Activated naive CD8-positive, alpha-beta T cell treated with anti-CD3 and anti-CD28 coated beads, Interleukin-2, amount 50 U/mL, for 24 hours (primary cell): ENCODE results near the gene MOCS3.

ENCODE experiments used
- ATAC-seq: fragments of 150-1000 bp; cut with Tn5 transposase; one replicate; pipeline ENCODE4 v1.10.0; 2021
- DNase-seq: peaks from one replicate; pipeline ENCODE4 v3.0.0; 2021
- H3K27ac Mint-ChIP-seq: one replicate; pipeline ENCODE4 v1.8.0; 2021; ENCODE audit warnings: mild to moderate bottlenecking, mixed read lengths
- H3K27me3 Mint-ChIP-seq: one replicate; pipeline ENCODE4 v1.8.0; 2021; ENCODE audit warnings: mixed read lengths
- H3K36me3 Mint-ChIP-seq: one replicate; pipeline ENCODE4 v1.8.0; 2021; ENCODE audit warnings: low read depth, mixed read lengths
- H3K4me1 Mint-ChIP-seq: one replicate; pipeline ENCODE4 v1.8.0; 2021; ENCODE audit warnings: mixed read lengths
- H3K4me3 Mint-ChIP-seq: one replicate; pipeline ENCODE4 v1.8.0; 2021; ENCODE audit warnings: mild to moderate bottlenecking, moderate library complexity, mixed read lengths
- H3K9me3 Mint-ChIP-seq: one replicate; pipeline ENCODE4 v1.8.0; 2021; ENCODE audit warnings: mixed read lengths

MOCS3 gene

DNA sequence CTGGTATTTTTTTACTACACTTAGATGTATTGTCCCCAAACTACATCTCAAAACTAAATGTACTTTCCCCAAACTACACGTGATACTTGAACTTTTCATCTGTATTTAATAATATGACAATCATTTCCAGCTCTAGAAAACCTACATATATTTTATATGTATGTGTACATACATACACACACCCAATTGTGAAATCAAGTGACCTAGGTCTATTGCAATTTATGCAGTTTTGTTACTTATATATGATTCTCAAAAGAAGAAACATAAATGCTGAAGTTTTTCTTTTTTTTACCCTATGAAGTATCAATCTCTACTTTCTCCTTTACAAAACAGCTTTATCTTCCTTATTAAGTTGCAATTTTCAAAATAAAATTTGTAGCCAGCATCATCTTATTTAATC, 32.1 kb upstream of the MOCS3 start:
- no peak for DNase-seq
- Mint-ChIP-seq H3K4me3 (no peak overlapping the region), H3K36me3 (peaks cover 55% of the 10 kb centered on the region), H3K27me3 (no peaks in the 10 kb centered on the region), H3K27ac (no peak overlapping the region), H3K9me3 (no peaks in the 10 kb centered on the region), H3K4me1 (peaks cover 75% of the 10 kb centered on the region)
- ATAC-seq: no peak

DNA sequence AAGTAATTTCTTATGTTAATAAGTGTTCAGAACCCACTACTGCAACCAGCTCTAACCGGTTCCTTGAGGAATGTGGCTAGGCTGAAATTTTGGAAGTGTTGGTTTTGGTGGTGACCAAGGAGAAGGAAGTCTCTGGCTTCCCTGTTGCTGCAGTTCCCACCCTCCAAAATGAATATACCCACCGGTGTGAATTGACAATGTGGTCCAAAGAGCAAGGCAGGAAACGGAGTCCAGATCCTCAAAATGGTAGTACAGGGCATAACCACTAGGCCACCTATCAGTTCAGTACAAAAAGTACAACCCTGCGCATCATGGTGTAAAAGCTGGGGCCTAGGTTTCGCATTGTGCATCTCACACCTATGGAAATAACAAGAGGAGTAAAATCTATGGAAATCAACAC, 30.1 kb upstream of the MOCS3 start:
- H3K27me3 Mint-ChIP-seq: no peaks in the 10 kb centered on the region
- no peaks in the 10 kb centered on the region for H3K9me3 Mint-ChIP-seq
- peaks cover 69% of the 10 kb centered on the region for H3K4me1 Mint-ChIP-seq
- H3K27ac Mint-ChIP-seq: peak overlapping the region; percentile 92
- ATAC-seq (no peak), DNase-seq (no peak)
- H3K36me3 Mint-ChIP-seq: peaks cover 64% of the 10 kb centered on the region
- peak overlapping the region; percentile 91 for H3K4me3 Mint-ChIP-seq

DNA sequence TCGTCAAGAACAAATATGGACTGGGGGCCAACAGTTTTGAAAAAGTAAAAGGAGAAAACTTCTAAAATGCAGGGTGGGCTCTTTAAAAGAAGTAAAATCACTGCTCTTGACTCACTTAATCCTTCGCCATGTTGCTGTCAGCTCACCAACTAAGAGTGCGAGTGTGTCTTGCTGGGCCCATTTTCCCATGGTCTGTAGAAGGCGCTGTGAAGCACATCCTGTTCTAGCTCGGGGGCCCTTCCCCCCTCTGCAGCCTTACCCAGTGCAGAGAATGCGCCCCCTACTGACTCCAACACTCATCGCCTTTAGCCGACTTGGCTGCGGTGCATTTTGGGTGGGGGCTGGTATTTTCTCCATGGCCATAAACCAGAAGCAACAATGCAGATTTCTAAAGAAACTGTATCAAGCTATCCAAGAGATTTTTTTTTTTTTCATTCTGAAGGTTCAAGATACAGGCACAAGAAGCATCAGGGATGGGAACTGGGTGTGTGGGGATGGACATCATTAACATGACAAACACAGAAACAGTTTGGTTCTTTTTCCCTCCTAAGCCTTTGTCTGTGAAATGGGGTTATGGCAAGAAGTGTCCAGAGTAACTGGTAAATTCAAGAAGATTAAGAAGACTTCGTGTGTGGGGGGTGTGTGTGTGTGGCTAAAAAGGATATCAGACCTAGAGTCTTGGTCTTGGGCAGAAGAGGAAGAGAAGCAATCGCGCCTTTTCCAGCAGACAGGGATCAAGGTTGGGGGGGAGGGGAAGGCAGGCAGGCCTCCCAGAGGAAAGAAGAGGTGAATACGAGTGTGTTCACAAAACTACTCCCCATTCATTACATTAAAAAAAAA, 29.1 kb upstream of the MOCS3 start:
- DNase-seq (peak; percentile 94), ATAC-seq (peak; percentile 82)
- no peaks in the 10 kb centered on the region for H3K27me3 Mint-ChIP-seq
- H3K9me3 Mint-ChIP-seq: no peaks in the 10 kb centered on the region
- H3K4me3 Mint-ChIP-seq: peak overlapping the region; percentile 91
- peaks cover 65% of the 10 kb centered on the region for H3K36me3 Mint-ChIP-seq
- peak overlapping the region; percentile 92 for H3K27ac Mint-ChIP-seq
- peaks cover 60% of the 10 kb centered on the region for H3K4me1 Mint-ChIP-seq

DNA sequence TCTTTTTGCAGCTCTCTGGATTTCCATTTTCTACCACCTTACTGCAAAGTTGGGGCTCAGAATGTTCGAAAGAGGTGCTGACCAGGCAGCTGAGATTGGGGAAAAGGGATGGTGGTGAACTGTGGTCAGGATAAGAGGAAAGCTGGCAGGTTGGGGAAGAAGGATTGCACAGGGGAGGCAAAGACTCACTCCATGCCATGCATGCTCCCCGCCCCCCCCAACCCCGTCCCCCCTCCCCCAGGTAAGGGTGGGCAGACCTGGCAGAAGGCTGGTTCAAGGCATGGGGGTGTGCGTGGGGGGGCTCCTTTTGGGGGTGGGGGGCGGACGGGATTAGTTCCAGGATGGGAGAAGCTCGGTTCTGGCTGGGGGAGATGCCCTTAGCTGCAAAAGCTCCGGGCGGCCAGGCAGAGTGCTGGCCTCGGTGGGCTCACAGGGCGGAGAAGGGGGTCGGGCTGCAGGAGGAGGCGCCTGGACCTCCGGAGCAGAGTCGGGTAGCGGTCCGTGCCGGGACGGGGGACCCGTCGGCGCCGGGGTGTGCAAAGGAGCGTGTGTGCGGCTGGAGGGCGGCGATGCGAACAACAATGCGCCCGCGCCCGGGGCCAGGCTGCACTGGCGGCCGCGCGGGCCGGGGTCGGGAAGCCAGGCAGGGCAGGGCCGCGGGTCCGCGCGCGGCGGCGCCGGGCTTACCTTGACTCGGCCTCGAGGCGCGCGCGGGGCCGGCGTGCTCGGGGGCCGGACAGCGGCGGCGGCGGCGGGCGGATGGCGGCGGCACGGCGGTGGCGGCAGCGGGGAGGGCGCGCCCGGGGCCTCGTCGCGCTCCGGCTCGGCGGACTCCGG, 28.3 kb upstream of the MOCS3 start:
- peaks cover 51% of the 10 kb centered on the region for H3K4me1 Mint-ChIP-seq
- H3K36me3 Mint-ChIP-seq: peaks cover 65% of the 10 kb centered on the region
- peak overlapping the region; percentile 91 for H3K4me3 Mint-ChIP-seq
- ATAC-seq: no peak
- H3K9me3 Mint-ChIP-seq: no peaks in the 10 kb centered on the region
- peak overlapping the region; percentile 92 for H3K27ac Mint-ChIP-seq
- peak; percentile 36 for DNase-seq
- H3K27me3 Mint-ChIP-seq: no peaks in the 10 kb centered on the region

DNA sequence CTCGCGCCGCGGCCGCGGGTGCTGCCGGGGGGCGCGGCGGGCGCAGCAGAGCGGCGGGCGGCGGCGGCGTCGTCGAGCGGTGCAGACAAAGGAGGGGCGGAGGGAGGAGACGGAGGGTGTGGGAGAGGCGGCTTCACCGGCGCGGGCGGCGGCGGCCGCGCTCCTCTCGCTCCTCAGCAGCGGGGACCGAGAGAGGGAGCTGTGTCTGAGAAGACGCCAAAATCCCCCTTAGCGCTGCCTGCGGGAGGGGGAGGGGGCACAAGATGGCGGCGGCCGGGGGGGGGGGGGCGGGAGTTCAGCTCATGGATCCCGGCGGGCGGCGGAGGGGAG, 27.7 kb upstream of the MOCS3 start:
- peak; percentile 37 for ATAC-seq
- Mint-ChIP-seq H3K27ac (peak overlapping the region; percentile 93), H3K4me3 (peak overlapping the region; percentile 79), H3K27me3 (no peaks in the 10 kb centered on the region), H3K4me1 (peaks cover 46% of the 10 kb centered on the region), H3K36me3 (peaks cover 63% of the 10 kb centered on the region), H3K9me3 (no peaks in the 10 kb centered on the region)
- no peak for DNase-seq

DNA sequence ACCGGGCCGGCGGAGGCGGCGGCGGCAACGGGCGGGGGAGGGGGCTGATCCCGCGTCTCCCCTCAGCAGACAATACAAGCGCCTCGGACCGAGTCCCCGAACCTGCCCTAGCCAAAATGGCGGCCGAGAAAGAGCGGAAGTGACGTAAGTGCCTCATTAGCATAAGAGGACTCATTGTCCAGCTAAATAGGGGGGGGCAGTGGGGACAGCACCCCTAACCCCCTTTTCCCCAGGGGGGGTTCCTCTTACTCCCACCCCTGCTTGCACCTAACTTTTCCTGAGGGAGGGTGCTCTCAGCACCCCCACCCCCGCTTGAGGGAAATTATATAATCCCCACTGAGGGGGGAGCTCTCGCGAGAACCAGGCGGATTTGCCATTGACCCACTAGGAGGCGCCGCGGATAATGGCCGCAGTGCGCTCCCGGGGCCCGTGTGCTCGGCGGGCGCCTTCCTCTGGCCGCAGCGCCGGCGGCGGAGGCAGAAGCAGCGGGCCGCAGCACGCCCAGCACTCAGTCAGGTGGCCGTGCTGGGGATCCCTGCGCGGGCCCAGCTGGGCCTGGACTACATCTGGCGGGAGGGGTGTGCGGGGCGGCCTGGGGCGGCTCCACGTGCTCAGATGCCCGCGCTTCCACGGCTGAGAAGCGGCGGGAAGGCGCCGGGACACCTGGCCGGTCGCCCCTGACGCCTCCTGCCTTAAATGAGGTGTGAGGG, 27.2 kb upstream of the MOCS3 start, which contains the start of gene ADNP:
Gene ADNP, minus strand, starts transcription at position 132 of the 710 bp plus-strand sequence. CDS start 27,441 bp downstream, outside the sequence.
- Mint-ChIP-seq H3K36me3 (peaks cover 63% of the 10 kb centered on the region), H3K27me3 (no peaks in the 10 kb centered on the region)
- ATAC-seq: peak; percentile 66

DNA sequence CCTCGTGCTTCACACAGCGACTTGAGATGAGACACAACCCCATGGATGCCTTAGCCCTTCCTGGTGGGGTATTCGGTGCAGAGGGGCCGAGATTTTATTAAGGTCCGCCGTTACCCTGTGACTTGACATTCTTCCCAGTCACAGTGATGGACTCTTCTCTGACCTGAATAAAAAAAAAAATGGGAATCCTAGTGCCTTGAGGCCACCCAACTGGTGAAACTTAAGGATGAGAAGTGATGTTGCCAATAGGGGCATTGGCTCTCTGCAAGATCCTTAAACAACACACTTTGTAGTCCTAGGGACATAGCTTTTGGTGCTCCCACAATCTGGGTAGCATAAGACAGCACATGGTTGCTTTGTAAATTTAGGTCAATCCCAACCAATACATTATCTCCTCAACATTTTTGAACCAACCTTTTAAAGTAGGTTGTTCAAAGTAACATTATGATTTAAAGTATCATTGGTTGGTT, 26.6 kb upstream of the MOCS3 start:
- ATAC-seq (no peak), DNase-seq (no peak)
- H3K9me3 Mint-ChIP-seq: no peaks in the 10 kb centered on the region
- H3K36me3 Mint-ChIP-seq: peaks cover 62% of the 10 kb centered on the region
- H3K27me3 Mint-ChIP-seq: no peaks in the 10 kb centered on the region
- peak overlapping the region; percentile 87 for H3K27ac Mint-ChIP-seq
- H3K4me3 Mint-ChIP-seq: peak overlapping the region; percentile 79
- H3K4me1 Mint-ChIP-seq: peaks cover 37% of the 10 kb centered on the region

More for the DNA sequence above, 27.2 kb upstream of the MOCS3 start, which contains the start of gene ADNP:
- Mint-ChIP-seq H3K9me3 (no peaks in the 10 kb centered on the region), H3K4me3 (peak within 1 kb of the TSS; percentile 91), H3K27ac (peak within 1 kb of the TSS; percentile 93), H3K4me1 (peaks cover 41% of the 10 kb centered on the region)
- DNase-seq: peak; percentile 83

DNA sequence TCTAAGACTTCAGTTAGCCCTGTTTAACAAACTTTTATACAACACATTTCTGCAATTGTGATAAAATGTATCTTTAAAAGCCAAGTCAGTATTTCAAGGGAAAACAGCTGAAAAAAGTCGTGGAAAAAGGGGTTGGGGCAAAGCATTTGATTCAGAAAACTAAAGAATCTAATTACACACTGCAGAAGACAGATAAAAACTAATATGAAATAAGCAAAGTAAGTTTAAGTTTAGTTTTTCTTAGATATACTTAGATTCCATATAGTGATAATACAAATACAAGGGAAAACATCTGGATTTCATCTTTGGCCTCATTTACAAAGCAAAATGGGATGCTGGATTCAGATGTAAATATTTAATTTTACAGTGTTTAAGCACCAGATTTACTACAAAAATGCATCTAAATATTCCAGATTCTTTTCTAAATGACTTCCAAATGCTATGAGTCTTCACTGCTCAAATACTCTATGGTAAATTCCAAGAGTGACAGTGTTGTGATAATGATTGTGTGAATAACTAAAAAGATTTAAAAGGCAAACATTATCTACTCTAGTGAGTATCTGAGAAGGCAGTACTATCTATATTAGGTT, 25.8 kb upstream of the MOCS3 start:
- peak overlapping the region; percentile 79 for H3K4me3 Mint-ChIP-seq
- H3K4me1 Mint-ChIP-seq: peaks cover 30% of the 10 kb centered on the region

DNA sequence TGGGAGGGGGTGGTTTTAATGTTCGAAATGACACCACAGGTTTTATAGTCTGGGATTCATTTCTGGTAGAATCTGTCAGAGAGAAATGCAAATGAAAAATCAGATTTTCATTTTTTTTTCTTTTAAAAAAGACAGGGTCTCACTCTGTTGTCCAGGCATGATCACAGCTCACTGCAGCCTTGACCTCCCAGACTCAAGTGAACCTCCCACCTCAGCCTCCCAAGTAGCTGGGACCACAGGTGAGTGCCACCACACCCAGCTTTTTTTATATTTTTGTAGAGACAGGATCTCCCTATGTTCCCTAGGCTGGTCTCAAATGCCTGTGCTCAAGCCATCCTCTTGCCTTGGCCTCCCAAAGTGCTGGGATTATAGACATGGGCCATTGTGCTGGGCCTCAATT, 25.0 kb upstream of the MOCS3 start:
- H3K27ac Mint-ChIP-seq: peak overlapping the region; percentile 8
- peaks cover 22% of the 10 kb centered on the region for H3K4me1 Mint-ChIP-seq
- peaks cover 49% of the 10 kb centered on the region for H3K36me3 Mint-ChIP-seq
- H3K4me3 Mint-ChIP-seq: no peak overlapping the region
- no peaks in the 10 kb centered on the region for H3K9me3 Mint-ChIP-seq
- no peaks in the 10 kb centered on the region for H3K27me3 Mint-ChIP-seq
- no peak for DNase-seq
- ATAC-seq: no peak

More for the DNA sequence above, 25.8 kb upstream of the MOCS3 start:
- Mint-ChIP-seq H3K27ac (peak overlapping the region; percentile 87), H3K27me3 (no peaks in the 10 kb centered on the region), H3K36me3 (peaks cover 54% of the 10 kb centered on the region), H3K9me3 (no peaks in the 10 kb centered on the region)
- ATAC-seq (no peak), DNase-seq (no peak)

DNA sequence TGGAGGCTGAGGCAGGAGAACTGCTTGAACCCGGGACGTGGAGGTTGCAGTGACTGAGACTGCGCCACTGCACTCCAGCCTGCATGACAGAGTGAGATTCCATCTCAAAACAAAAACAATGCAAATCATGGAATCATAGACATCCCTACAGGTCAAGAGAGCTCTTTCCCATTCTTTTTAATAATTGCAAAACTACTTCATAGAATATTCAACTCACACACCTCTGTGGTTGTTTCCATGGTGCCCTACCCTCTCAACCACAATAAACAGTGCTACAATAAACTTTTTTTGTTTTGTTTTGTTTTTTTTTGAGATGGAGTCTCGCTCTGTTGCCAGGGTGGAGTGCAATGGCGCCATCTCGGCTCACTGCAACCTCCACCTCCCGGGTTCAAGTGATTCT, 15.5 kb upstream of the MOCS3 start:
- Mint-ChIP-seq H3K9me3 (no peaks in the 10 kb centered on the region), H3K27ac (no peak overlapping the region), H3K27me3 (no peaks in the 10 kb centered on the region), H3K36me3 (peaks cover 49% of the 10 kb centered on the region), H3K4me3 (no peak overlapping the region), H3K4me1 (no peaks in the 10 kb centered on the region)
- no peak for ATAC-seq
- no peak for DNase-seq

DNA sequence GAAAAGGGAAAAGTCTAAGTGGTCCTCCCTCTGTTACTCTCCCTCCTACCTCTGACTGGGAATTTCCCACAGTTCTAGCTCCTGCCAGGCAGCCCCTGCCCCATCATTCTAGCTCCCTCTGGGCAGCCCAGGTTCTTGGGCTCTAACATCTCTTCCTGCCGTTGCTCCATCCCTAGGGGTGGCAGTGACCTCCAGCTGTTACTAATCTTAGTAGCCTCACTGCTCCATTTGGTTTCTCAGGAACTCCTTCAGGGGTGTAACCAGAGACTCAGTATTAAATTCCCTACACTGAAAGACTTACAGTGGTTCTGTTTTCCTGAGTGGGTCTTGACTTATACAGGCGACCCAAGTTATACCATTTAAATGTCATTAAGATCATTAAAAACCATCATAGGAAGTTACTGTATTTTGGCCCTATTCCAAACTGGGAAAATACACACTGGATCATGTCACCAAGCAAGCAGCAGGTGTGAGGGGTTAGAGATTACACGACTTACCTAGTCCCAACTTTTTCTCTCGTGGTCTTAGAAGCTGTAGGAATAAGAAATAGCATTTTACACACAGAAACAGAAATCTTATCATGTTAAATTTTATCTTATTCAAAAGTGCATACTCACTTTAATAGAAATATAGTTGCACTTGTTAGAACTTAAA, 10.4 kb upstream of the MOCS3 start:
- Mint-ChIP-seq H3K27ac (no peak overlapping the region), H3K4me1 (peaks cover 2% of the 10 kb centered on the region), H3K27me3 (no peaks in the 10 kb centered on the region), H3K36me3 (peaks cover 50% of the 10 kb centered on the region), H3K4me3 (no peak overlapping the region), H3K9me3 (no peaks in the 10 kb centered on the region)
- DNase-seq: no peak
- no peak for ATAC-seq

DNA sequence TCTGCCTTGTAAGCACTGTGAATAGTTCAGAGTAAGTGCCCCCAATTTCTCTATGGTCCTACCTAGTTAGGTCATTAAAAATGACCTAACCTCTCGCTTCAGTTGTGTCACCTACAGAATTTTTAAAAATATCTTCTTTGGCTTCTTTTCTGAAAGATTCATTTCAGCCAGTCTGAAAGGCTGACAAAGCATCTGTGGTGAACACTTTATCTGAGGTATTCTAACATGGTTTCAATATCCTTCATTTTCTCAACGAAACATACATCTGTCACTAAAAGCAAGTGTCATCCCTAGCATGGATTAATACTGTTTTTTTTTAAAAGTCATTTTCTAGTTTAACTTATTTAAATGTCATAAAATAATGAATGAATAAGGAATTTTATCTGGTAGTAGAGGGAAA, 5.4 kb upstream of the MOCS3 start:
- Mint-ChIP-seq H3K36me3 (peaks cover 60% of the 10 kb centered on the region), H3K27ac (peak overlapping the region; percentile 18), H3K27me3 (no peaks in the 10 kb centered on the region), H3K9me3 (no peaks in the 10 kb centered on the region), H3K4me1 (peaks cover 41% of the 10 kb centered on the region), H3K4me3 (no peak overlapping the region)
- no peak for DNase-seq
- no peak for ATAC-seq

DNA sequence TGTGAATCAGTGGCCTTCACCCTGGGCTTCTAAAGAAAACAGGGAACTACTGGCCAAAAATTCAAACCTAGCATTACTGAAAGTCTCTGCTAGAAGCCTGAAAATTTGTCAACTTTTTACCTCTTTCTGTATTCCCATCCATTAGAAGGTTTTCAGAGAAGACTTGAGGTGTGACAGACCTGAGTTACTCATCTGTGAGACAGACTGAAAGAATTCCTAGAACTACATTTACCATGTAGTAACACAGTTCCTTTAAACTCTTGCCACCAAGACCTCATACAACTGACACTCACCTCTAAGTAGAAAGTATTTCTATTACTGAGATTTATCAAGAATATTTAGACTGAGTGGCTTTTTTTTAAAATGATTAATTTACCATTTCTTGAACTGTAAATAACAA, 4.8 kb upstream of the MOCS3 start:
- no peak for ATAC-seq
- Mint-ChIP-seq H3K4me1 (peaks cover 46% of the 10 kb centered on the region), H3K9me3 (no peaks in the 10 kb centered on the region), H3K4me3 (no peak overlapping the region), H3K27ac (no peak overlapping the region), H3K27me3 (no peaks in the 10 kb centered on the region), H3K36me3 (peaks cover 63% of the 10 kb centered on the region)
- DNase-seq: no peak

DNA sequence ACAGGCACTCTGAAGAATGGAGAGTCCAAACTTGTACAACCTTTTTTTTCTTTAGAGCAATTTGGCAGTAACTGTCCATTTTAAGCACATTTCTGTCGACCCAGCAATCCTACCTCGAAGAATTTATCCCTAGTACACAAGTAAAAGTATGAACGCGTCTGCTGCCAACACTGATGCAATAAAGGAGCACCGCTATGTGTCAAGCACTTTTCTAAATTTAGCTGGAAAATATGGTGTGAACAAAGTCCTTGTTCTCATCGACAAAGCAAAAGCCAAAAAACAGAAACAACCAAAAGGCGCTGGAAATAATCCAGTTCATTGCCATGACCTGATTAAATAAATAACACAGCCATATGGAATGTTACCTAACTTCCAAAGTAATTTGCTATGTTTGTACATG, 1.3 kb upstream of the MOCS3 start:
- Mint-ChIP-seq H3K4me1 (peaks cover 67% of the 10 kb centered on the region), H3K9me3 (no peaks in the 10 kb centered on the region), H3K27me3 (no peaks in the 10 kb centered on the region), H3K27ac (peak overlapping the region; percentile 100), H3K36me3 (peaks cover 59% of the 10 kb centered on the region), H3K4me3 (peak overlapping the region; percentile 95)
- DNase-seq (no peak), ATAC-seq (no peak)
